Astrocyte of the cerebellum (primary cell): ENCODE data around the gene PLXNB2.

ENCODE experiments used
- DNase-seq: peaks from one replicate; pipeline ENCODE4 v3.0.0-alpha.2; 2011; ENCODE audit warnings: low read depth
- H3K4me3 ChIP-seq: 2 replicates; pipeline ENCODE4 v1.5.1; 2011; ENCODE audit warnings: mild to moderate bottlenecking, low read depth, low read length, moderate library complexity
- in situ Hi-C: cut with HindIII; loops from 2 replicates; pipeline ENCODE4 v1.10.0; 2017; ENCODE audit warnings: low sequenced_read_pairs
- TF ChIP-seq, protein P1 (sequence below): IDR thresholded peaks from 2 replicates; pipeline ENCODE4 v1.5.1; 2012; ENCODE audit warnings: low read length, low read depth, moderate library complexity, mild to moderate bottlenecking; ENCODE audit errors: missing control alignments

Gene PLXNB2

GRCh38 chr22:50226063-50226874 is 81.2 kb downstream of the PLXNB2 start:
- TF ChIP-seq, protein P1, sequence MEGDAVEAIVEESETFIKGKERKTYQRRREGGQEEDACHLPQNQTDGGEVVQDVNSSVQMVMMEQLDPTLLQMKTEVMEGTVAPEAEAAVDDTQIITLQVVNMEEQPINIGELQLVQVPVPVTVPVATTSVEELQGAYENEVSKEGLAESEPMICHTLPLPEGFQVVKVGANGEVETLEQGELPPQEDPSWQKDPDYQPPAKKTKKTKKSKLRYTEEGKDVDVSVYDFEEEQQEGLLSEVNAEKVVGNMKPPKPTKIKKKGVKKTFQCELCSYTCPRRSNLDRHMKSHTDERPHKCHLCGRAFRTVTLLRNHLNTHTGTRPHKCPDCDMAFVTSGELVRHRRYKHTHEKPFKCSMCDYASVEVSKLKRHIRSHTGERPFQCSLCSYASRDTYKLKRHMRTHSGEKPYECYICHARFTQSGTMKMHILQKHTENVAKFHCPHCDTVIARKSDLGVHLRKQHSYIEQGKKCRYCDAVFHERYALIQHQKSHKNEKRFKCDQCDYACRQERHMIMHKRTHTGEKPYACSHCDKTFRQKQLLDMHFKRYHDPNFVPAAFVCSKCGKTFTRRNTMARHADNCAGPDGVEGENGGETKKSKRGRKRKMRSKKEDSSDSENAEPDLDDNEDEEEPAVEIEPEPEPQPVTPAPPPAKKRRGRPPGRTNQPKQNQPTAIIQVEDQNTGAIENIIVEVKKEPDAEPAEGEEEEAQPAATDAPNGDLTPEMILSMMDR: no peak
- no peak for DNase-seq
- in situ Hi-C loops: no loop called here
- H3K4me3 ChIP-seq: no peak overlapping the region

DNA sequence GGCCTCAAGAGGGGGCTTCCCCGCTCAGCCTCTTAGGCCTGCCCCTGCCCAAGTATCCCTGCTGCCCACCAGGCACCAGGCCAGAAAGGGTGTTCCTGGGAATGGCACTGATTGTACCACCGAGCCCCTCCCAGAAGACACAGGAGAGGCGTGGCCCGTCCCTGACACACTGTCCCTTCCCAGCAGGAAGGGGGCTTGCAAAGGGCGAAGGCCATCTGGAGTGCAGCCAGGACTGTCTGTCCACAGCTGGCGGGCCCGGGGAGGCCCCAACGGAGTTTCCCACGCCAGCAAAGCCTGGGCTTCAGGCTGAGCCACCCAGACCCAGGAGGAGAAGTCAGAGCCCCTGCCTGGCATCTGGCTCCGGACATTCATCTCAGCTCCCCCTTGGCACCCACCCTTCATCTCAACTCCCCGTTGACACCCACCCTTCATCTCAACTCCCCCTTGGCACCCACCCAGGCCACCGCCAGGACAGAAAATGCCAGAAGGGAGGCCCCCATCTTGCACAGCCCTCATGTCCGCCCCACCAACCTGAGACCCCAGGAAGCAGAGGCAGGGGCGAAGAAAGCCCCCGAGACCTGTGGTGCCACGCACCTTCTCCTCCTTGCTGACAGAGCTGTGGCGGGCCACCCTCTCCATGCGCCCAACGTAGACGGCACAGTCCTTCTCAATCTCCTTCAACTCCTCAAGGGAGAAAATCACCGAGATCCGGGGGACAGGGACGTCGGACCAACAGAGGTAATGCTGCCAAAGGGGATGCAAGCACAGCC is 82.1 kb downstream of the PLXNB2 start:
- H3K4me3 ChIP-seq: no peak overlapping the region
- TF ChIP-seq, protein P1: no peak
- in situ Hi-C loops: no loop called here
- no peak for DNase-seq
